Nephron (organoid): ENCODE results near the gene SSBP3.

Source experiments
- H3K27ac Mint-ChIP-seq, 3 experiments: 2 replicates each; pipeline ENCODE4 v1.8.0; 2020; ENCODE audit warnings: mixed read lengths in 3 of 3, mild to moderate bottlenecking in 2 of 3, moderate library complexity in 1 of 3
- H3K27me3 Mint-ChIP-seq: 2 replicates; pipeline ENCODE4 v1.8.0; 2021; ENCODE audit warnings: low read depth, mild to moderate bottlenecking, moderate library complexity, mixed read lengths
- H3K36me3 Mint-ChIP-seq: 2 replicates; pipeline ENCODE4 v1.8.0; 2020; ENCODE audit warnings: low read depth, mixed read lengths
- H3K4me1 Mint-ChIP-seq: 2 replicates; pipeline ENCODE4 v1.8.0; 2020; ENCODE audit warnings: mixed read lengths
- H3K4me3 Mint-ChIP-seq, 3 experiments: 2 replicates each; pipeline ENCODE4 v1.8.0; 2020; ENCODE audit warnings: mild to moderate bottlenecking in 3 of 3, mixed read lengths in 3 of 3, moderate library complexity in 2 of 3
- H3K9me3 Mint-ChIP-seq: 2 replicates; pipeline ENCODE4 v1.8.0; 2020; ENCODE audit warnings: mixed read lengths
- CTCF ChIP-seq, 3 experiments: fragments of 200-600 bp; sonication (generic); IDR thresholded peaks; one replicate each; pipeline ENCODE4 v1.5.0; 2021; ENCODE audit warnings: antibody characterized with exemption in 3 of 3; ENCODE audit not compliant: unreplicated experiment in 3 of 3

The SSBP3 gene

GRCh38 chr1:54221113-54221834, 184.9 kb downstream of the SSBP3 start:
- Mint-ChIP-seq H3K27me3 (no peaks in the 10 kb centered on the region), H3K4me1 (peaks cover 45% of the 10 kb centered on the region), H3K9me3 (no peaks in the 10 kb centered on the region)

GRCh38 chr1:54220004-54220811, 186.0 kb downstream of the SSBP3 start:
- Mint-ChIP-seq H3K9me3 (no peaks in the 10 kb centered on the region), H3K4me3 (no peak overlapping the region), H3K27me3 (no peaks in the 10 kb centered on the region), H3K36me3 (peaks cover 45% of the 10 kb centered on the region), H3K27ac (peak overlapping the region; percentile 82 to 96 (median 88)), H3K4me1 (peaks cover 39% of the 10 kb centered on the region)
- TF ChIP-seq CTCF (IDR thresholded peaks at IDR 0.05; ENCODE audit: unreplicated experiment in 3 of 3), result no peak

More at GRCh38 chr1:54221113-54221834, 184.9 kb downstream of the SSBP3 start:
- Mint-ChIP-seq H3K36me3 (peaks cover 41% of the 10 kb centered on the region), H3K4me3 (no peak overlapping the region), H3K27ac (peak overlapping the region; percentile 82 to 96 (median 88))
- no peak for TF ChIP-seq CTCF (IDR thresholded peaks at IDR 0.05; ENCODE audit: unreplicated experiment in 3 of 3)

GRCh38 chr1:54219688-54220003, 186.5 kb downstream of the SSBP3 start:
- no peak overlapping the region for H3K4me3 Mint-ChIP-seq
- H3K4me1 Mint-ChIP-seq, result peaks cover 35% of the 10 kb centered on the region
- no peak for TF ChIP-seq CTCF (IDR thresholded peaks at IDR 0.05; ENCODE audit: unreplicated experiment in 3 of 3)
- no peaks in the 10 kb centered on the region for H3K27me3 Mint-ChIP-seq
- H3K36me3 Mint-ChIP-seq, result peaks cover 46% of the 10 kb centered on the region
- no peaks in the 10 kb centered on the region for H3K9me3 Mint-ChIP-seq
- H3K27ac Mint-ChIP-seq, result peak overlapping the region; percentile 82 to 96 (median 88)

- Mint-ChIP-seq H3K27ac (peak overlapping the region in 2 of 3 experiments; percentile 82 to 96), H3K27me3 (no peaks in the 10 kb centered on the region), H3K9me3 (no peaks in the 10 kb centered on the region), H3K4me1 (peaks cover 33% of the 10 kb centered on the region), H3K4me3 (no peak overlapping the region), H3K36me3 (peaks cover 50% of the 10 kb centered on the region)
- TF ChIP-seq CTCF (IDR thresholded peaks at IDR 0.05; ENCODE audit: unreplicated experiment in 3 of 3), result no peak
These were observed 187.1 kb downstream of the SSBP3 start for GRCh38 chr1:54218883-54219687.

- H3K9me3 Mint-ChIP-seq, result no peaks in the 10 kb centered on the region
- no peak for TF ChIP-seq CTCF (IDR thresholded peaks at IDR 0.05; ENCODE audit: unreplicated experiment in 3 of 3)
- no peak overlapping the region for H3K4me3 Mint-ChIP-seq
- H3K27me3 Mint-ChIP-seq, result no peaks in the 10 kb centered on the region
- H3K4me1 Mint-ChIP-seq, result peaks cover 21% of the 10 kb centered on the region
- no peak overlapping the region for H3K27ac Mint-ChIP-seq
- H3K36me3 Mint-ChIP-seq, result peaks cover 73% of the 10 kb centered on the region
These were observed 190.7 kb downstream of the SSBP3 start for GRCh38 chr1:54215523-54215922.
